IMR-90 (cell line): ENCODE results near the gene PIEZO2.

Source experiments
- BHLHE40 ChIP-seq: fragments of 150-350 bp; IDR thresholded peaks from 2 replicates; pipeline ENCODE4 v1.6.1; 2016; ENCODE audit warnings: mild to moderate bottlenecking, low read depth, low read length
- CEBPB ChIP-seq: IDR thresholded peaks from 2 replicates; pipeline ENCODE4 v1.6.1; 2012; ENCODE audit warnings: low read depth, low read length, improper control_type of control experiment
- CHD1 ChIP-seq: IDR thresholded peaks from 2 replicates; pipeline ENCODE4 v1.6.1; 2012; ENCODE audit warnings: low read depth, low read length, improper control_type of control experiment
- FOS ChIP-seq: fragments of 150-350 bp; IDR thresholded peaks from 2 replicates; pipeline ENCODE4 v1.6.1; 2016; ENCODE audit warnings: low read depth, low read length
- MAFK ChIP-seq: IDR thresholded peaks from 2 replicates; pipeline ENCODE4 v1.6.1; 2012; ENCODE audit warnings: low read depth, low read length, improper control_type of control experiment
- MAZ ChIP-seq: IDR thresholded peaks from 2 replicates; pipeline ENCODE4 v1.6.1; 2012; ENCODE audit warnings: low read depth, mild to moderate bottlenecking, low read length, improper control_type of control experiment, moderate library complexity, borderline replicate concordance
- MXI1 ChIP-seq: IDR thresholded peaks from 2 replicates; pipeline ENCODE4 v1.6.1; 2012; ENCODE audit warnings: low read depth, mild to moderate bottlenecking, low read length, moderate library complexity, borderline replicate concordance
- POLR2A ChIP-seq: IDR thresholded peaks from 2 replicates; pipeline ENCODE4 v1.6.1; 2012; ENCODE audit warnings: mild to moderate bottlenecking, low read depth, low read length
- RAD21 ChIP-seq: IDR thresholded peaks from 2 replicates; pipeline ENCODE4 v1.6.1; 2012; ENCODE audit warnings: low read length, improper control_type of control experiment
- RCOR1 ChIP-seq: IDR thresholded peaks from 2 replicates; pipeline ENCODE4 v1.6.1; 2012; ENCODE audit warnings: mild to moderate bottlenecking, low read length, improper control_type of control experiment; ENCODE audit not compliant: insufficient replicate concordance
- RFX5 ChIP-seq: IDR thresholded peaks from 2 replicates; pipeline ENCODE4 v1.8.0; 2012; ENCODE audit warnings: low read depth, mild to moderate bottlenecking, low read length, moderate library complexity
- TF ChIP-seq, protein P1 (sequence below): conservative IDR thresholded peaks from 2 replicates; pipeline ENCODE4 v1.5.1; 2012; ENCODE audit warnings: mild to moderate bottlenecking, low read depth, low read length, improper control_type of control experiment
- TF ChIP-seq, protein P2 (sequence below): fragments of 150-350 bp; IDR thresholded peaks from 2 replicates; pipeline ENCODE4 v1.6.1; 2017; ENCODE audit warnings: mild to moderate bottlenecking, antibody characterized with exemption, low read length, low read depth

- TF ChIP-seq MXI1, result no peak
- TF ChIP-seq, protein P1, sequence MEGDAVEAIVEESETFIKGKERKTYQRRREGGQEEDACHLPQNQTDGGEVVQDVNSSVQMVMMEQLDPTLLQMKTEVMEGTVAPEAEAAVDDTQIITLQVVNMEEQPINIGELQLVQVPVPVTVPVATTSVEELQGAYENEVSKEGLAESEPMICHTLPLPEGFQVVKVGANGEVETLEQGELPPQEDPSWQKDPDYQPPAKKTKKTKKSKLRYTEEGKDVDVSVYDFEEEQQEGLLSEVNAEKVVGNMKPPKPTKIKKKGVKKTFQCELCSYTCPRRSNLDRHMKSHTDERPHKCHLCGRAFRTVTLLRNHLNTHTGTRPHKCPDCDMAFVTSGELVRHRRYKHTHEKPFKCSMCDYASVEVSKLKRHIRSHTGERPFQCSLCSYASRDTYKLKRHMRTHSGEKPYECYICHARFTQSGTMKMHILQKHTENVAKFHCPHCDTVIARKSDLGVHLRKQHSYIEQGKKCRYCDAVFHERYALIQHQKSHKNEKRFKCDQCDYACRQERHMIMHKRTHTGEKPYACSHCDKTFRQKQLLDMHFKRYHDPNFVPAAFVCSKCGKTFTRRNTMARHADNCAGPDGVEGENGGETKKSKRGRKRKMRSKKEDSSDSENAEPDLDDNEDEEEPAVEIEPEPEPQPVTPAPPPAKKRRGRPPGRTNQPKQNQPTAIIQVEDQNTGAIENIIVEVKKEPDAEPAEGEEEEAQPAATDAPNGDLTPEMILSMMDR, result no peak
- TF ChIP-seq POLR2A, result no peak
- no peak for TF ChIP-seq RFX5
- no peak for TF ChIP-seq RCOR1
- TF ChIP-seq BHLHE40, result no peak
- no peak for TF ChIP-seq CHD1
- no peak for TF ChIP-seq RAD21
- TF ChIP-seq, protein P2, sequence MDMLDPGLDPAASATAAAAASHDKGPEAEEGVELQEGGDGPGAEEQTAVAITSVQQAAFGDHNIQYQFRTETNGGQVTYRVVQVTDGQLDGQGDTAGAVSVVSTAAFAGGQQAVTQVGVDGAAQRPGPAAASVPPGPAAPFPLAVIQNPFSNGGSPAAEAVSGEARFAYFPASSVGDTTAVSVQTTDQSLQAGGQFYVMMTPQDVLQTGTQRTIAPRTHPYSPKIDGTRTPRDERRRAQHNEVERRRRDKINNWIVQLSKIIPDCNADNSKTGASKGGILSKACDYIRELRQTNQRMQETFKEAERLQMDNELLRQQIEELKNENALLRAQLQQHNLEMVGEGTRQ, result no peak
- no peak for TF ChIP-seq CEBPB
- no peak for TF ChIP-seq MAFK
- TF ChIP-seq FOS, result no peak
- no peak for TF ChIP-seq MAZ
Measured at GRCh38 chr18:10841203-10841602, 308.2 kb downstream of the PIEZO2 start.
